GM21360 (cell line): ENCODE data around the gene PDHX.
A peak's percentile ranks its signal among the peaks of the same experiment; 100 is the strongest.

Experiments
- ATAC-seq: cut with Tn5 transposase; IDR thresholded peaks from one replicate; pipeline ENCODE4 v1.9.1; 2021; ENCODE audit warnings: mild to moderate bottlenecking, moderate library complexity; ENCODE audit not compliant: unreplicated experiment

PDHX gene

DNA sequence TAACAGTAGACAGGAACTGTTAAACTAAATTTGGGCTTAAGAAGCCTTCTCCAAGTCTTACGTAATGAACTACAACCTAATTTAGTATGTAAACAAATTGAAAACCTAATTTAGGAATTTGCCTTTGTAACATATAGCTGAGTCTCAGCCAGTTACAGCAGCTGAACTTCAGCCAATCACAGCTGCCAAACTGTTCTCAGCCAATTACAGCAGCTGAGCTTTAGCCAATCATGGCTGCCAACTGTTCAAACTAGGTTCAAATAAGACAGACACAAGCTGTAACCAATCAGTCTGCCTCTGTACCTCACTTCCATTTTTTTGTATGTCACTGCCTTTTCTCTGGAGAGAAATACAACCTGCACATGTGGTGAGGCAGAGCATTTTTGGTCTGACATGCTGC lies 127.5 kb downstream of the PDHX start:
- no peak for ATAC-seq

DNA sequence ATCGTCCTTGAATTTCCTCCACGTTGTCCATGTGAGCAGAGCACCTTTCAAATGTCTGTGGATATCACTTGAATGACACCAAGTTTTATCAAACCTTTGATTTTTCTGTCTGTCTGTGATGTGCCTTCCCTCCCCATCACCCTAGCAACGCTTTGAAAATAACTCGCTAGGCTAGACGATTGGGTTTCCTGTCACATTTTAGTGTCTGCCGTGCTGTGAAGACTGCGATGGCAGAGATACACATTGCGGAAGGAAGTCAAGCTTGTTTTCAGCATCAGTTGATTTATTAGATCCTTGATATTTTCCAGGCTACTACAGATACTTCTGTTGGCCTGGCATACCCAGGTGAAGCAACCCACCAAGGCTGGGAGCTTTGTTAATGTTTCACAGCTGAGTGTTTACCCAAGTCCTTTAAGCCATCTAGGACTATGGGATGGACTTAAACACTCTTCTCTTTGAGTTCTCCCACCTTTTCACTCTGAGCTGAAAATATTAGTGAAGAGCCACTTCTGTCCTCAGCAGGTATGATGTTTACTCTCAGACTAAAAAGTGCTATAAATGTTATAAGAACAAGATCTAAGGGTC lies 128.9 kb downstream of the PDHX start:
- ATAC-seq = peak; percentile 33
